H1 (cell line): Measurements from ENCODE around the gene SRSF3. TPM values are rescaled to one million over a fixed set of nuclear protein-coding genes. Genes with fewer than 3 reads are reported as not detected.

ENCODE experiments used
- CTCF ChIA-PET: fragments of 300-600 bp; sonication (Branson Sonifier 250); formaldehyde crosslinking; loops from one replicate; lab custom pipeline; 2021; ENCODE audit not compliant: partially characterized antibody; lab: Charles Lee
- POLR2A ChIA-PET: fragments of 300-600 bp; sonication (Branson Sonifier 250); formaldehyde crosslinking; loops from one replicate; lab custom pipeline; 2021; ENCODE audit warnings: inconsistent platforms; ENCODE audit not compliant: partially characterized antibody; lab: Charles Lee
- DNase-seq, 2 experiments: peaks; one replicate each; pipeline versions ENCODE4 v3.0.0 to v3.0.0-alpha.2; 2010 to 2022; ENCODE audit warnings: low spot score in 2 of 2, low read depth in 1 of 2, mixed read lengths in 1 of 2
- FAIRE-seq: peaks from 2 replicates; lab custom pipeline; 2011; peaks lifted over from hg19 to GRCh38; lab: Jason Lieb, UNC
- H2AFZ ChIP-seq: 2 replicates; pipeline ENCODE4 v1.8.1; 2012; ENCODE audit warnings: low read length, inconsistent platforms
- H2AK5ac ChIP-seq: 2 replicates; pipeline ENCODE4 v1.6.1; 2013; ENCODE audit warnings: low read depth, low read length
- H2BK120ac ChIP-seq: replicated peaks from 2 replicates; pipeline ENCODE3; 2013; ENCODE audit warnings: low read depth, low read length, inconsistent platforms
- H2BK12ac ChIP-seq: 2 replicates; pipeline ENCODE4 v1.6.1; 2013; ENCODE audit warnings: low read depth, low read length
- H2BK15ac ChIP-seq: 2 replicates; pipeline ENCODE4 v1.6.1; 2013; ENCODE audit warnings: low read length
- H2BK20ac ChIP-seq: 2 replicates; pipeline ENCODE4 v1.6.1; 2013; ENCODE audit warnings: low read length
- H2BK5ac ChIP-seq: 2 replicates; pipeline ENCODE4 v1.6.1; 2013; ENCODE audit warnings: low read depth, low read length
- H3K14ac ChIP-seq: 2 replicates; pipeline ENCODE4 v1.6.1; 2013; ENCODE audit warnings: inconsistent platforms; ENCODE audit not compliant: insufficient read length
- H3K18ac ChIP-seq: 2 replicates; pipeline ENCODE4 v1.6.1; 2013; ENCODE audit warnings: low read length; ENCODE audit errors: extremely low read depth
- H3K23ac ChIP-seq: 2 replicates; pipeline ENCODE4 v1.6.1; 2013; ENCODE audit warnings: inconsistent platforms; ENCODE audit not compliant: insufficient read length
- H3K23me2 ChIP-seq: 2 replicates; pipeline ENCODE4 v1.6.1; 2013; ENCODE audit warnings: low read depth, low read length
- H3K27ac ChIP-seq: 2 replicates; pipeline ENCODE4 v1.6.1; 2011; ENCODE audit warnings: low read depth, low read length, inconsistent platforms
- H3K27me3 ChIP-seq, 4 experiments: replicated peaks in 1 of 4; 1 replicate in 1 of 4; 2 replicates in 3 of 4; pipeline versions ENCODE4 v1.6.1 to v1.8.1; 2011 to 2013; ENCODE audit warnings: low read length in 3 of 4, mild to moderate bottlenecking in 3 of 4, inconsistent platforms in 2 of 4, mixed read lengths in 2 of 4, moderate library complexity in 1 of 4; ENCODE audit not compliant: control insufficient read depth in 3 of 4, insufficient read depth in 3 of 4; ENCODE audit errors: extremely low read depth in 1 of 4
- H3K36me3 ChIP-seq, 4 experiments: 2 replicates each; pipeline versions ENCODE4 v1.6.1 to v1.8.1; 2011 to 2013; ENCODE audit warnings: mild to moderate bottlenecking in 4 of 4, low read length in 3 of 4, moderate library complexity in 2 of 4, control low read depth in 1 of 4, inconsistent platforms in 1 of 4; ENCODE audit not compliant: insufficient read depth in 4 of 4, control insufficient read depth in 2 of 4
- H3K4ac ChIP-seq: replicated peaks from 2 replicates; pipeline ENCODE3; 2013; ENCODE audit warnings: low read length, low read depth, mixed read lengths, inconsistent platforms; ENCODE audit not compliant: insufficient read length
- H3K4me1 ChIP-seq, 4 experiments: replicated peaks in 1 of 4; 1 replicate in 1 of 4; 2 replicates in 3 of 4; pipeline versions ENCODE4 v1.6.1 to v1.8.1; 2011 to 2013; ENCODE audit warnings: low read length in 3 of 4, inconsistent platforms in 2 of 4, mixed read lengths in 1 of 4; ENCODE audit not compliant: insufficient read depth in 4 of 4, control insufficient read depth in 3 of 4
- H3K4me2 ChIP-seq, 2 experiments: 2 replicates each; pipeline versions ENCODE4 v1.6.1 to v1.8.1; 2011 to 2013; ENCODE audit warnings: low read depth in 2 of 2, low read length in 2 of 2, control low read depth in 1 of 2, inconsistent platforms in 1 of 2, mild to moderate bottlenecking in 1 of 2; ENCODE audit not compliant: insufficient read depth in 1 of 2
- H3K4me3 ChIP-seq, 4 experiments: fragments of 200-600, 300-600 bp in 1 of 4; sonication (generic), shearing (Covaris generic), sonication (Bioruptor Twin) in 1 of 4; 2 replicates each; pipeline versions ENCODE4 v1.5.1 to v1.8.1; 2011 to 2016; ENCODE audit warnings: low read length in 4 of 4, low read depth in 3 of 4, control low read depth in 2 of 4, inconsistent platforms in 2 of 4, mild to moderate bottlenecking in 2 of 4, mixed read lengths in 1 of 4, moderate library complexity in 1 of 4; ENCODE audit not compliant: insufficient read depth in 2 of 4; ENCODE audit errors: extremely low read depth in 1 of 4
- H3K56ac ChIP-seq: replicated peaks from 2 replicates; pipeline ENCODE3; 2013; ENCODE audit warnings: low read depth, mild to moderate bottlenecking, mixed read lengths, low read length, inconsistent platforms; ENCODE audit not compliant: insufficient read length
- H3K79me1 ChIP-seq: 2 replicates; pipeline ENCODE4 v1.6.1; 2013; ENCODE audit warnings: low read depth, low read length, control low read depth
- H3K79me2 ChIP-seq, 2 experiments: 2 replicates each; pipeline versions ENCODE4 v1.6.1 to v1.8.1; 2012 to 2013; ENCODE audit warnings: low read length in 2 of 2, mild to moderate bottlenecking in 2 of 2, inconsistent platforms in 1 of 2; ENCODE audit not compliant: insufficient read depth in 2 of 2, control insufficient read depth in 1 of 2
- H3K9ac ChIP-seq, 4 experiments: replicated peaks in 1 of 4; 1 replicate in 1 of 4; 2 replicates in 3 of 4; pipeline versions ENCODE4 v1.6.1 to v1.8.1; 2011 to 2013; ENCODE audit warnings: low read depth in 3 of 4, low read length in 3 of 4, control low read depth in 2 of 4, mild to moderate bottlenecking in 2 of 4, moderate library complexity in 2 of 4, inconsistent platforms in 1 of 4; ENCODE audit errors: extremely low read depth in 1 of 4
- H3K9me3 ChIP-seq, 2 experiments: 2 replicates each; pipeline versions ENCODE4 v1.6.1 to v1.8.1; 2012 to 2013; ENCODE audit warnings: mild to moderate bottlenecking in 2 of 2, moderate library complexity in 2 of 2, control low read depth in 1 of 2, inconsistent platforms in 1 of 2, low read depth in 1 of 2, low read length in 1 of 2, mixed read lengths in 1 of 2; ENCODE audit not compliant: insufficient read depth in 2 of 2
- H4K20me1 ChIP-seq, 2 experiments: replicated peaks in 1 of 2; 2 replicates each; pipeline versions ENCODE3 to v1.8.1; 2011 to 2013; ENCODE audit warnings: inconsistent platforms in 2 of 2, low read length in 2 of 2, mild to moderate bottlenecking in 1 of 2; ENCODE audit not compliant: insufficient read depth in 2 of 2, control insufficient read depth in 1 of 2
- H4K5ac ChIP-seq: 2 replicates; pipeline ENCODE4 v1.6.1; 2013; ENCODE audit warnings: low read length, low read depth, mixed read lengths, inconsistent platforms; ENCODE audit not compliant: insufficient read length
- H4K8ac ChIP-seq: 2 replicates; pipeline ENCODE4 v1.8.0; 2013; ENCODE audit warnings: mild to moderate bottlenecking, moderate library complexity, low read length, inconsistent platforms; ENCODE audit not compliant: insufficient read depth; ENCODE audit errors: extremely low read depth
- H4K91ac ChIP-seq: replicated peaks from 2 replicates; pipeline ENCODE3; 2013; ENCODE audit warnings: low read length, mixed read lengths, inconsistent platforms; ENCODE audit not compliant: insufficient read length
- ASH2L ChIP-seq: fragments of 200-600, 300-600 bp; sonication (generic); IDR thresholded peaks from one replicate; pipeline ENCODE4 v1.7.1; 2017; ENCODE audit warnings: low read length
- BACH1 ChIP-seq: IDR thresholded peaks from 2 replicates; pipeline ENCODE4 v1.6.1; 2012; ENCODE audit warnings: low read length, improper control_type of control experiment
- BCL11A ChIP-seq, 2 experiments: IDR thresholded peaks; one replicate each; pipeline ENCODE4 v1.6.1; 2011; ENCODE audit warnings: low read depth in 2 of 2, low read length in 2 of 2, mild to moderate bottlenecking in 2 of 2
- BRCA1 ChIP-seq: IDR thresholded peaks from 2 replicates; pipeline ENCODE4 v1.6.1; 2012; ENCODE audit warnings: low read depth, low read length, improper control_type of control experiment
- CBX5 ChIP-seq: fragments of 300-800, 300-1000 bp; sonication (generic); IDR thresholded peaks from 2 replicates; pipeline ENCODE4 v1.7.1; 2016; ENCODE audit warnings: antibody characterized with exemption, low read length, low read depth
- CEBPB ChIP-seq: IDR thresholded peaks from 2 replicates; pipeline ENCODE4 v1.6.1; 2012; ENCODE audit warnings: low read depth, low read length
- CHD2 ChIP-seq: IDR thresholded peaks from 2 replicates; pipeline ENCODE4 v1.6.1; 2012; ENCODE audit warnings: low read length, improper control_type of control experiment
- HDAC2 ChIP-seq, 2 experiments: fragments of 300-600 bp in 1 of 2; sonication (generic) in 1 of 2; IDR thresholded peaks; 2 replicates each; pipeline ENCODE4 v1.6.1; 2011 to 2012; ENCODE audit warnings: low read depth in 2 of 2, low read length in 2 of 2, mild to moderate bottlenecking in 2 of 2, moderate library complexity in 2 of 2, borderline replicate concordance in 1 of 2, inconsistent platforms in 1 of 2
- JUN ChIP-seq: IDR thresholded peaks from 2 replicates; pipeline ENCODE4 v1.6.1; 2011; ENCODE audit warnings: low read depth, mild to moderate bottlenecking, improper control_type of control experiment, low read length
- KDM4A ChIP-seq: IDR thresholded peaks from one replicate; pipeline ENCODE4 v1.7.1; 2012; ENCODE audit warnings: low read depth, mild to moderate bottlenecking, moderate library complexity, low read length, inconsistent platforms; ENCODE audit not compliant: severe bottlenecking
- SAP30 ChIP-seq: fragments of 300-600 bp; sonication (generic); IDR thresholded peaks from 2 replicates; pipeline ENCODE4 v1.7.1; 2012; ENCODE audit warnings: low read length, moderate library complexity, mild to moderate bottlenecking, inconsistent platforms; ENCODE audit not compliant: insufficient read depth, insufficient replicate concordance
- SP4 ChIP-seq: IDR thresholded peaks from 2 replicates; pipeline ENCODE4 v1.6.1; 2012; ENCODE audit warnings: low read length, inconsistent platforms
- TAF7 ChIP-seq: optimal IDR thresholded peaks from 2 replicates; pipeline ENCODE3; 2011; ENCODE audit warnings: low read depth, mild to moderate bottlenecking, inconsistent platforms, low read length, moderate library complexity, borderline replicate concordance
- TEAD4 ChIP-seq: IDR thresholded peaks from 2 replicates; pipeline ENCODE4 v1.6.1; 2012; ENCODE audit warnings: low read depth, low read length, inconsistent platforms, mixed read lengths
- WGBS, 2 experiments: shearing (Covaris generic) in 1 of 2; methylation state at CpG; one replicate each; pipeline versions ENCODE4 v1.1.6 to v1.1.7; 2013 to 2015; ENCODE audit warnings: low lambda C conversion rate in 2 of 2, mixed read lengths in 2 of 2, inconsistent platforms in 1 of 2, low coverage in 1 of 2, missing lambda C conversion rate in 1 of 2; ENCODE audit not compliant: insufficient replicate concordance in 2 of 2, insufficient coverage in 1 of 2, insufficient read length in 1 of 2; ENCODE audit errors: extremely low coverage in 1 of 2, missing lambda C conversion rate in 1 of 2; 5-methylcytosine and 5-hydroxymethylcytosine counted together
- polyA plus RNA-seq, 7 experiments: library from polyadenylated mRNA; depleted of rRNA in 3 of 7; stranded (reverse) in 5 of 7; unstranded in 2 of 7; fragments of >200 nt in 5 of 7; fragments of 200-250 nt in 2 of 7; gene quantifications; 1 replicate in 5 of 7; 2 replicates in 1 of 7; 4 replicates in 1 of 7; pipeline versions ENCODE4 v1.2.1 to v1.2.3, GENCODE V29; 2011 to 2013; ENCODE audit warnings: missing spikeins in 2 of 7, mixed read lengths in 2 of 7
- total RNA-seq: library from RNA; stranded (reverse); fragmentation: NEBNext Ultra II Directional; extraction: Animal tissue kit (Norgen Biotek cat#: 25700); gene quantifications from 2 replicates; pipeline ENCODE4 v1.2.1, GENCODE V29; 2021

SRSF3 gene
- total and polyA plus RNA-seq, 2 of the 8 experiments (the other 6 are each of a cell fraction or from before 2014, with no cell fraction given): 471 to 689 TPM

- H4K8ac ChIP-seq: no peak overlapping the region
- no peak overlapping the region for H3K27ac ChIP-seq
- ChIA-PET CTCF (interaction anchor here (1.3 to 2.1 kb wide), 2 partner anchors 18 to 138 kb away, joined by 3 to 4 read pairs; no protein-coding TSS in a partner anchor), POLR2A (interaction anchor here (0.7 to 1.8 kb wide), 2 partner anchors 10 to 24 kb away, joined by 3 to 6 read pairs; no protein-coding TSS in a partner anchor)
- no peaks in the 10 kb centered on the region for H3K27me3 ChIP-seq
- WGBS, 2 experiments: 80% methylated on average over 5 of the region's 5 CpGs; no CpG with 5 or more reads in 1 of the 2 experiments
- H2BK12ac ChIP-seq: no peak overlapping the region
- H3K79me2 ChIP-seq: no peaks in the 10 kb centered on the region
- H2BK20ac ChIP-seq: no peak overlapping the region
- DNase-seq (no peak), FAIRE-seq (no peak)
- no peak overlapping the region for H3K4me2 ChIP-seq
- H2BK5ac ChIP-seq: no peak overlapping the region; the same call in 1 of the 2 replicates
- no peak overlapping the region for H3K4me3 ChIP-seq
- H3K14ac ChIP-seq: no peak overlapping the region
- no peaks in the 10 kb centered on the region for H3K23me2 ChIP-seq
- no peak overlapping the region for H3K9ac ChIP-seq
- no peak overlapping the region for H2BK120ac ChIP-seq
- H3K4me1 ChIP-seq: no peaks in the 10 kb centered on the region
- no peak overlapping the region for H2BK15ac ChIP-seq
- H2AK5ac ChIP-seq: no peak overlapping the region
- no peaks in the 10 kb centered on the region for H3K79me1 ChIP-seq
- H3K23ac ChIP-seq: no peak overlapping the region
- no peak overlapping the region for H3K56ac ChIP-seq
- H3K9me3 ChIP-seq: no peaks in the 10 kb centered on the region
- H3K36me3 ChIP-seq: no peaks in the 10 kb centered on the region
- TF ChIP-seq SP4 (no peak), ASH2L (no peak), HDAC2 (IDR thresholded peaks at IDR 0.05; ENCODE audit: borderline replicate concordance in 1 of 2, low read depth in 2 of 2, low read length in 2 of 2) (no peak), CBX5 (no peak), BCL11A (IDR thresholded peaks at IDR 0.05; ENCODE audit: low read depth in 2 of 2, low read length in 2 of 2) (no peak), BRCA1 (no peak), BACH1 (no peak), TEAD4 (no peak), CHD2 (no peak), JUN (no peak), TAF7 (no peak), CEBPB (no peak), KDM4A (no peak), SAP30 (no peak)
- TF ChIP-seq, all 59 proteins: peak for 0
- H4K5ac ChIP-seq: no peak overlapping the region
- H3K4ac ChIP-seq: no peak overlapping the region
- H4K20me1 ChIP-seq: no peaks in the 10 kb centered on the region
- no peak overlapping the region for H3K18ac ChIP-seq
- no peak overlapping the region for H4K91ac ChIP-seq
- H2AFZ ChIP-seq: no peak overlapping the region
Measured at GRCh38 chr6:36627141-36627540, 33.0 kb downstream of the SRSF3 start.
